Right lobe of liver (tissue), 4 donors: Measurements from ENCODE around the gene VPS8.

Experiments
- POLR2A ChIP-seq: fragments of 450-650 bp; IDR thresholded peaks from one replicate; pipeline ENCODE4 v1.6.1; 2017; ENCODE audit warnings: antibody characterized with exemption, mild to moderate bottlenecking
- TF ChIP-seq, protein P1 (sequence below), 4 donors: fragments of 200-600 bp in 3 of 4; fragments of 450-650 bp in 1 of 4; IDR thresholded peaks; one replicate each; pipeline versions ENCODE4 v1.5.1 to v1.8.0; 2016 to 2022; ENCODE audit warnings: antibody characterized with exemption in 4 of 4, mild to moderate bottlenecking in 2 of 4
- donor health status: DM: no; HTN: no; CAD: no.
- donor health status: DM: no; HTN: no; CAD: no.
- donor health status: DM: no; HTN: yes; CAD: no.

DNA sequence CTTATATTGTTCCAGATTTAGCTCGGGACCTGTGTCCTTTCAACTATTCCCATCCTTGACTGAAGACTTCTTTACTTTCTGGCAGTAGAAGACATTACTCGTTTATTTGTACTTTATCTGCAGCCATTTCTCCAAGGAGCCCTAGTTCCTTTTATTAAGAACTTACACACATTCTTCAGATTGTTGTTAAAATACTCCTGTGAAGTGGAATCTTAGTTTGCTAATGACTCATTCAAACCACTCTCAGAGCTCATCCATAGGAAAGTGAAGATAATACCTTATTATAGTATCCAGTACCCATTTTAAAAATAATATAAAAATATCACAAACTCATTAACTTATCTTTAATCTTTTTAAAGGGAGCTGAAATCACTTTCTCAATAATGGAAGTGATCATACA lies 277.4 kb downstream of the VPS8 start:
- TF ChIP-seq, protein P1, sequence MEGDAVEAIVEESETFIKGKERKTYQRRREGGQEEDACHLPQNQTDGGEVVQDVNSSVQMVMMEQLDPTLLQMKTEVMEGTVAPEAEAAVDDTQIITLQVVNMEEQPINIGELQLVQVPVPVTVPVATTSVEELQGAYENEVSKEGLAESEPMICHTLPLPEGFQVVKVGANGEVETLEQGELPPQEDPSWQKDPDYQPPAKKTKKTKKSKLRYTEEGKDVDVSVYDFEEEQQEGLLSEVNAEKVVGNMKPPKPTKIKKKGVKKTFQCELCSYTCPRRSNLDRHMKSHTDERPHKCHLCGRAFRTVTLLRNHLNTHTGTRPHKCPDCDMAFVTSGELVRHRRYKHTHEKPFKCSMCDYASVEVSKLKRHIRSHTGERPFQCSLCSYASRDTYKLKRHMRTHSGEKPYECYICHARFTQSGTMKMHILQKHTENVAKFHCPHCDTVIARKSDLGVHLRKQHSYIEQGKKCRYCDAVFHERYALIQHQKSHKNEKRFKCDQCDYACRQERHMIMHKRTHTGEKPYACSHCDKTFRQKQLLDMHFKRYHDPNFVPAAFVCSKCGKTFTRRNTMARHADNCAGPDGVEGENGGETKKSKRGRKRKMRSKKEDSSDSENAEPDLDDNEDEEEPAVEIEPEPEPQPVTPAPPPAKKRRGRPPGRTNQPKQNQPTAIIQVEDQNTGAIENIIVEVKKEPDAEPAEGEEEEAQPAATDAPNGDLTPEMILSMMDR (IDR thresholded peaks at IDR 0.05): no peak
- no peak for TF ChIP-seq POLR2A
